ENCODE measurements around the gene GRID2. TPM values are rescaled to one million over a fixed set of nuclear protein-coding genes. Genes with fewer than 3 reads are reported as not detected.

GRID2 gene
- total and polyA plus RNA-seq, 4 donors: under 0.01 to 0.02 TPM; not detected in 2

DNA sequence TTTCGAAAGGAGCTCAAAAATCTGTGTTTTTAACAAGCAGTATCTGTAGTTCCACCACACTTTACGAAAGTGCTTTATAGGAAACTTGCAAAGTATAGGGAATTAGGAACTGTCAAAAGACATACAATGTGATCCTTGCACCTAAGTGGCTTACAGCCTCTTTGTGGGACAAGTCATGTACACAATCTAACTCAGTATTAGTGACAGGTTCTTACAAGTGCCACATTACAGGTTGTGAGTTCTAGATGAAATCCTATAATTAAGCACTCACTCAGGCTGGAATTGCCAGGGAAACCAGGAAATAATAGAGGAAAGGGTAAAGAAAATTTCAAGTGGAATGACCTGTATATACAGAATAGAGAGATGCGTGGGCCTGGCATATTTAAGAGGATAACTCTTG lies 957.4 kb downstream of the GRID2 start:
- 90% methylated on average over 3 of the region's 3 CpGs for WGBS

More for the DNA sequence above, 957.4 kb downstream of the GRID2 start:
- no peak overlapping the region for H3K27ac ChIP-seq (ENCODE audit: low read depth in 1 of 2, low read length in 2 of 2)
- TF ChIP-seq, protein P1, sequence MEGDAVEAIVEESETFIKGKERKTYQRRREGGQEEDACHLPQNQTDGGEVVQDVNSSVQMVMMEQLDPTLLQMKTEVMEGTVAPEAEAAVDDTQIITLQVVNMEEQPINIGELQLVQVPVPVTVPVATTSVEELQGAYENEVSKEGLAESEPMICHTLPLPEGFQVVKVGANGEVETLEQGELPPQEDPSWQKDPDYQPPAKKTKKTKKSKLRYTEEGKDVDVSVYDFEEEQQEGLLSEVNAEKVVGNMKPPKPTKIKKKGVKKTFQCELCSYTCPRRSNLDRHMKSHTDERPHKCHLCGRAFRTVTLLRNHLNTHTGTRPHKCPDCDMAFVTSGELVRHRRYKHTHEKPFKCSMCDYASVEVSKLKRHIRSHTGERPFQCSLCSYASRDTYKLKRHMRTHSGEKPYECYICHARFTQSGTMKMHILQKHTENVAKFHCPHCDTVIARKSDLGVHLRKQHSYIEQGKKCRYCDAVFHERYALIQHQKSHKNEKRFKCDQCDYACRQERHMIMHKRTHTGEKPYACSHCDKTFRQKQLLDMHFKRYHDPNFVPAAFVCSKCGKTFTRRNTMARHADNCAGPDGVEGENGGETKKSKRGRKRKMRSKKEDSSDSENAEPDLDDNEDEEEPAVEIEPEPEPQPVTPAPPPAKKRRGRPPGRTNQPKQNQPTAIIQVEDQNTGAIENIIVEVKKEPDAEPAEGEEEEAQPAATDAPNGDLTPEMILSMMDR (IDR thresholded peaks at IDR 0.05; ENCODE audit: low read depth, low read length, missing input control): no peak
- TF ChIP-seq NR2F2 (IDR thresholded peaks at IDR 0.05) (no peak), SP1 (IDR thresholded peaks at IDR 0.05) (no peak), FOXA1 (IDR thresholded peaks at IDR 0.05) (no peak), YY1 (IDR thresholded peaks at IDR 0.05) (no peak), ZBTB33 (IDR thresholded peaks at IDR 0.05) (no peak), RAD21 (IDR thresholded peaks at IDR 0.05) (no peak), TAF1 (conservative IDR thresholded peaks at IDR 0.05) (no peak), REST (IDR thresholded peaks at IDR 0.05) (no peak), HNF4G (IDR thresholded peaks at IDR 0.05) (no peak), FOXA2 (IDR thresholded peaks at IDR 0.05) (no peak), EGR1 (IDR thresholded peaks at IDR 0.05; ENCODE audit: low read depth in 2 of 2) (no peak), RXRA (IDR thresholded peaks at IDR 0.05) (no peak), ATF3 (IDR thresholded peaks at IDR 0.05) (no peak), HNF4A (conservative IDR thresholded peaks at IDR 0.05) (no peak), GABPA (IDR thresholded peaks at IDR 0.05 in 1 of 2, conservative IDR thresholded peaks at IDR 0.05 in 1 of 2) (no peak), JUND (IDR thresholded peaks at IDR 0.05) (no peak)
- TF ChIP-seq, protein P2, sequence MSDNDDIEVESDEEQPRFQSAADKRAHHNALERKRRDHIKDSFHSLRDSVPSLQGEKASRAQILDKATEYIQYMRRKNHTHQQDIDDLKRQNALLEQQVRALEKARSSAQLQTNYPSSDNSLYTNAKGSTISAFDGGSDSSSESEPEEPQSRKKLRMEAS (IDR thresholded peaks at IDR 0.05): no peak
- no peak overlapping the region for H3K9ac ChIP-seq (ENCODE audit: low read depth in 1 of 2, low read length in 2 of 2)
- no peak for DNase-seq (ENCODE audit: low spot score)
- no peak overlapping the region for H3K4me3 ChIP-seq (ENCODE audit: low read depth in 1 of 3, low read length in 3 of 3)
- H3K27me3 ChIP-seq (ENCODE audit: control insufficient read depth in 4 of 4, insufficient read depth in 4 of 4, low read length in 3 of 4): no peaks in the 10 kb centered on the region
- no peaks in the 10 kb centered on the region for H3K4me1 ChIP-seq (ENCODE audit: control insufficient read depth in 4 of 4, insufficient read depth in 4 of 4, low read length in 3 of 4)
- no peaks in the 10 kb centered on the region for H3K9me3 ChIP-seq (ENCODE audit: control insufficient read depth in 4 of 4, low read length in 3 of 4)
- no peaks in the 10 kb centered on the region for H3K36me3 ChIP-seq (ENCODE audit: control insufficient read depth in 4 of 4, insufficient read depth in 3 of 4, low read depth in 1 of 4, low read length in 3 of 4)

All from liver (tissue), 9 donors.